GM18499 (cell line): ENCODE results near the gene PSEN2.

Source experiments
- ATAC-seq: cut with Tn5 transposase; IDR thresholded peaks from one replicate; pipeline ENCODE4 v1.9.1; 2021; ENCODE audit warnings: moderate number of reproducible peaks; ENCODE audit not compliant: insufficient read depth, unreplicated experiment

PSEN2 gene

DNA sequence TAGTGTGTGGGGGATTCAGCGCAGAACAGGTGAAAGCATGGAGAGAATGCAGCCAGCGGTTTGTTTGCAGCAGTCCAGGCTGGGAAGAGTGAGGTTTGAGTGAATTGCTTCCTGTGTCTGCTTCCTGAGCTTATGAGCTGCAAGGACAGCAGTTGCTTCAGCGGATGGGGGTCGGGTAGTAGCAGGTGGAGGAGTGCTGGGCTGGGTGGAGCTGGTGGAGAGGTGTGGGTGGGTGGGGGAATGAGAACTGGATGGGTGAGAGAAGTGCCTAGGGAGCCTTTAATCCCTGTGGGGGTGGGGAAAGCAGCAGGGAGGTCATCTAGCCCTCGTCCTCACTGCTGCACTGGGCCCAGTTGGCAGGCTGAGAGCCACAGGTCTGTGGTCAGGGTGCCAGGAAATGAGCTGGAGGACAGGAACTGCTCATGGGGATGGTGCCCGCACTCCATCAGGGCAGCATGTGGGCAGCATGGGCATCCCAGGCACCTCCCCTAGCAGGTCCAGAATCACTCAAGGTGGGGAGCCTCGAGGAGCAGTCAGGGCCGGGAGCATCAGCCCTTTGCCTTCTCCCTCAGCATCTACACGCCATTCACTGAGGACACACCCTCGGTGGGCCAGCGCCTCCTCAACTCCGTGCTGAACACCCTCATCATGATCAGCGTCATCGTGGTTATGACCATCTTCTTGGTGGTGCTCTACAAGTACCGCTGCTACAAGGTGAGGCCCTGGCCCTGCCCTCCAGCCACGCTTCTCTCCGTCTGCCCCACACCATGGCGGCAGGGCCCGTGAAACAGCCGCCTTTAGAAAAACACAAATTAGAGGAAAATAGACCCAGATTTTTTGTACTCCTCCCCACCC is 14.8 kb downstream of the PSEN2 start:
- ATAC-seq, result no peak

DNA sequence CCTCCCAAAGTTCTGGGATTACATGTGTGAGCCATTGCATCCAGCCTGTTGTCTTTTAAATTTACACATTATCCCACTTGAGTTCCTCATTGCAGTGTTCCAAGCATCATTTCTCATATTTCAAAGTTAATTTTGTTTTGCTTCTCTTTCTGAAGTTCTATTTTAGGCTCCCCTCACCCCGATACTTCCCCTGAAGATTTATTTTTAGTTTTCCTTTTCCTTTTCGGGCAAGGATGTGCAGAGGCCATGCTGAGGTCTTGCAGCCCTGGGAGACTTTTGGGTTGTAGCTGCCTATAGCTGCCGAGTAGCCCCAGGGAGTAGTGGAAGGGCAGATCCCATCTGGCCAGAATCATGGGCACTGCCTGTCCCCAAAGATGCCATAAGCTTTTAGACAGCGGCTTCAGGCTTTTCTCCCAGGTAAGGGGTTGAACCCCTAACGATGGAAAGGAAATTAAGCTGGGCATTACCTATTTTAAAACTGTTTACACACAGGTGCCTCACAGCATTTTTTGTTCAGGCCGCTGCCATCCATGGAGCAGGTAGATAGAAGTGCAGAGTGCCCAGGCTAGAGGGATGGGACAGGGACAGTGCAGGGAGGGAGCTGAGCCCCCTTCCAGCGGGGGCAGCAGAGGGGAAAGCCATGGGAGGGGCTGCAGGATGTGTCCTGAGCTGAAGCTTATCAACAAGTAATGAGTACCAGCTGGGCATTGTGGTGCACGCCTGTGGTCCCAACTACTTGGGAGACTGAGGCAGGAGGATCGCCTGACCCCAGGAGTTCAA is 15.9 kb downstream of the PSEN2 start:
- no peak for ATAC-seq

DNA sequence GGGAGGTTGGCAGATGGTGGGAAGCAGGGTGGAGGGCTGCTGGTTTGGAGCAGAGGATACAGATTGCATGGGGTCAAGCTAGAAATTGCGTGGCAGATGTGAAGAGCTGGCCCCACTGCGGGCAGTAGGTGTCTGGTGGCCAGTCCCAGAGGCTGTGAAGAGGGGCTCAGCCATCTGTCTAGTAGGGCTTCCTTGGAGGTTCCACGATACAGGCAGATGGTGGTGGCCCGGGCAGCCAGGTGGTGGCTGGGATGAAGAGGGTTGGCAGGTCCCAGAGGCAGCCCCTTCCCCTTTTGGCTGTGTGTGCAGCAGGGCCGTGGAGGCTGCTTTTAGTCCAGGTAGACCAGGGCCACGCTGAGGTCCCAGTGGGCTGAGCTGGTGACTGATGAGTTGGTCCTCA is 16.6 kb downstream of the PSEN2 start:
- ATAC-seq, result no peak

DNA sequence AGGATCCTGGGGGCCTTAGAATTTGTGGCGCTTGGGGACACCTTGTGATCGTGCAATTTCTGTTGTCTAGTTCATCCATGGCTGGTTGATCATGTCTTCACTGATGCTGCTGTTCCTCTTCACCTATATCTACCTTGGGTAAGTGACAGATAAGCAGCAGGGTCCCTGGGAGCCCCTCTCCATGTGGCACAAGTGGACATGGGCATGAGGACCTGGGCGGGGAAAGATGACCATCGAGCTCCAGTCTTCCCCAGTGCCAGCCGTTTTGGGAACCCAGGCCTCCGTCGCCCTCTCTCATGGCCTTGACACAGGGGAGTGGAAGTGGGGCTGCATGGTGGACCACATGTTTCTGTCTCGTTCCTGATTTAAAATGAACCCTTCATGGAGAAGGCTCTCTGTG is 17.6 kb downstream of the PSEN2 start:
- no peak for ATAC-seq

DNA sequence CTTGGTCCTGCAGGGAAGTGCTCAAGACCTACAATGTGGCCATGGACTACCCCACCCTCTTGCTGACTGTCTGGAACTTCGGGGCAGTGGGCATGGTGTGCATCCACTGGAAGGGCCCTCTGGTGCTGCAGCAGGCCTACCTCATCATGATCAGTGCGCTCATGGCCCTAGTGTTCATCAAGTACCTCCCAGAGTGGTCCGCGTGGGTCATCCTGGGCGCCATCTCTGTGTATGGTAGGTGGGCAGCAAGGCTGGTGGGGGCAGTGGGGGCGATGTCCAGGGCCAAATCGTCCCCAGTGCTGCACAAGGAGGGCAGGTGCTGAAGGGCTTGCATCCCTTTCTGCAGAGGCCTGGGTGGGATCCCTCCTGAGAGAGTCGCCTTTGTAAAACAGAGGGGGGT is 18.4 kb downstream of the PSEN2 start:
- ATAC-seq, result no peak

GRCh38 chr1:226889616-226890330 is 19.4 kb downstream of the PSEN2 start:
- no peak for ATAC-seq

- ATAC-seq, result no peak
These were observed 20.1 kb downstream of the PSEN2 start for GRCh38 chr1:226890331-226891108.

DNA sequence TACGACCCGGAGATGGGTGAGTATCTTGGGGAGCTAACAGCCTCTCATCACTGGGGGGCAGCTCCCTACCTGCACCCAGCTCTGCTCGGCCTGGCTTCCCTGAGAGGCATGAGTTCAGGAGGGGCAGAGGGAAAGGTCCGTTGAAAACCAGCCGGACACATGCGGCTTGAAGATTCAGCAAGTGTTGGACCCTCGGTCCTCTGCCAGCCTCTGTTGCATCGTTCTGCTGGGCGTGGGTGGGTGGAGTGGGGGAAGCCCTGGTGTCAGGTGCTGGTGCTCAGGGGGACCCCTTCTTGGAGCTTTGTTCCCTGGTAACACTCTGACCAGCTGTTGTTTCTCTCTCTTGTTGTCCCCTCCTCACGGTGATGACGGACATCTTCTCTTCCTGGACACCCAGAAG is 20.9 kb downstream of the PSEN2 start:
- no peak for ATAC-seq

- no peak for ATAC-seq
These were observed 21.6 kb downstream of the PSEN2 start for GRCh38 chr1:226891846-226892523.

DNA sequence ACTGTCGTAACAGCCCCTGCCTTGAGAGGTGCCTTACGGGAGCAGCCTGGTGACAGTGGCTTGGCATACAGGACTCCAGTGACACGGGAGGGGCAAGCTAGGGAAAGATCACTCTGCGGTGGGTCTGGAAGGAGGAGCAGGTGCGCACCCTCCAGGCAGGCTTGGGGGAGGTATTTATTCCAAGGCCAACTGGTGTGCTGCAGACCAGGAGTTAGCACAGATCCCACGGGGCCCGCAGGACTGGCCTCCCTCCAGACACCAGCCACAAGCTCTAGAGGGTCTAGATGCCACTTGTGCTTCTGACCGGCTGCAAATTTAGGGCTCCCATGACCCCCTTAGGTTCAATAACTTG is 22.1 kb downstream of the PSEN2 start:
- no peak for ATAC-seq

- no peak for ATAC-seq
These were observed 23.5 kb downstream of the PSEN2 start for GRCh38 chr1:226893936-226894335.

DNA sequence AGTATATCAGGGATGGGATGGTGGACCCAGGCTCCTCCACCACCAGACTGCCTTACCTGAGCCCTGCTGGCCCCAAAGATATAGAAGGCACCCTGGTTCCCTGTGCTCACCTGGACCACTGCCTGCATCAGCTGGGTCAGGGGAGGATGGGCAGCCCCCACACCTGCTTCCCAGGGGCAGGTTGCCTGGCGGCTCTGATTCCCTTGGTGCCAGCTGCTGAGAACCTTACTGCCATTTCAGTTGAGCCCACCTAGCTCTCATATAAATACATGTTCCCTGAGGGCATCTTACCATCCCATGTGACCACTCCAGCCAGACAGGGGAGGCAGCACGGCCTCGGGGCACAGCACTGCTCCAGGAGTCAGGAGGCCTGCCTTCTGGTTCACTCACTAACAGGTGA is 24.4 kb downstream of the PSEN2 start:
- ATAC-seq, result no peak

GRCh38 chr1:226895644-226896043 is 25.2 kb downstream of the PSEN2 start:
- ATAC-seq, result no peak

DNA sequence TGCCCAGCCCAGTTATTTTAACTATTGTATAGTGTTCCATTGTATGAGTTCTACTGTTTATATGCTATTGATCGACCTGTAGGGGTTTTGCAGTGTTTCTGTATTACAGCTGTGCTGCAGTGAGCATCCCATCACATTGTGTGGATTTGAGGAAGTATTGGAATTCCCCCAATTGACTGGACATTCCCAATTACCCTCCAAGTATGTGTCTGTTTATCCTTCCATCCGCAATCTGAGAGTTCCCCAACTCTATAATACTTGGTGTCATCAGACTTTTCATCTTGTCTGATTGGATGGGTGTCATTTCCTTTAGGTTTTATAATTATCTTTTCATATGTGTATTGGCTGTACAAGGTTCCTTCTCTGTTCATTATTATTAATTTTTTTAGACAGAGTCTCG is 27.8 kb downstream of the PSEN2 start:
- ATAC-seq, result no peak

DNA sequence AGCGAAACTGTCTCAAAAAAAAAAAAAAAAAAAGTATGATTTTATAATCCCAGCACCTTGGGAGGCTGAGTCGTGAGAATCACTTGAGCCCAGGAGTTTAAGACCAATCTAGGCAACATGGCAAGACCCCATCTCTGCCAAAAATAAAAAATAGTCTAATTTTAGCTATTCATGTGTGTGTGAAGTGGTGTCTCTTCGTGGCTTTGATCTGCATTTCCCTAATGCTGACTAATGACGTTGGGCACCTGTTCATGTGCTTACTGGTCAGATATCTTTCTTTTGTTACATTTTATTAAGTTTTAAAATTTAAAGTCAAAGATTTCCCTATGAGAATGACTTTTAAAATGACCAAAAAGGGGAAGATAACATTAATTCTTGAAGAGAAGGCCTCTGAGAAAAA is 31.0 kb downstream of the PSEN2 start:
- no peak for ATAC-seq

DNA sequence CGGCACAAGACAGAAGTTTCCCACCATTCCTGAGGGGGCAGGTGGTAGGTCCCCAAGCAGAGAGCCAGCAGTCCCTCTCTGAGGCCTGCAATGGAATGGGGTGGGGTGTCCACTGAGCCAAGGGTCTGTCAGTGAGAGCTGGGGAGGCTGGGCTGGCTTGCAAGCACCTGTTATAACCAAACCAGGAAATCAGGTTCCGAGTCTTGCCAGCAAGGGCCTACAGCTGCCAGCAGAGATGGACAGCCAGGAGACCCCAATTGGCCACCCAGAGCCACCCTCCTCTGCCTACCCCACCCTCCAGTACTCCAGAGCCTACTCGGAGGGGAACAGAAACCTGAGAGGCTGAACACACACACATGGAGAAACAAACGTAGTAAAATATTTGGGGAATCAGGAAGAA is 32.2 kb downstream of the PSEN2 start:
- no peak for ATAC-seq

GRCh38 chr1:226903819-226904716 is 33.7 kb downstream of the PSEN2 start:
- ATAC-seq, result no peak

DNA sequence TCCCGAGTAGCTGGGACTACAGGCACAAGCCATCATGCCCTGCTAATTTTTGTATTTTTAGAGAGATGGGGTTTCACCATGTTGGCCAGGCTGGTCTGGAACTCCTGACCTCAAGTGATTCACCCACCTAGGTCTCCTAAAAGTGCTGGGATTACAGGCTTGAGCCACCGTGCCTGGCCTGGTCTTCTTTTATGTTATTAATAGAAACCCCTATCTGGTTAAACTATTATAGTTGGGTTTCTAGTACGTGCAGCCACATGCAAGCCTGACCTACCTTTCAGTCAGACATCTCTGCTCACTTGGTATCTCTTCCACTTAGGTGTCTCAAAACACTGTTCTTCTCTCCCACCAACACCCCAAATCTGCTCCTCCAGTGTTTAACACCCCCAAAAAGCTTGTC is 34.4 kb downstream of the PSEN2 start:
- ATAC-seq, result no peak

GRCh38 chr1:226908419-226908818 is 38.0 kb downstream of the PSEN2 start:
- ATAC-seq, result no peak
